ENCODE measurements around the gene TMCC3. TPM values are rescaled to one million over a fixed set of nuclear protein-coding genes. Genes with fewer than 3 reads are reported as not detected.
"Not testable (repeated sequence)": the region's sequence is repeated elsewhere in the genome, so short reads cannot be mapped to it uniquely, and the experiment has no call there.

The TMCC3 gene
- total RNA-seq, 2 experiments from 2014 or later: 1.0 to 1.2 TPM

GRCh38 chr12:94557746-94558295 is 92.5 kb downstream of the TMCC3 start:
- H3K4me3 Mint-ChIP-seq: no peak overlapping the region
- ChIA-PET POLR2A (no interaction called here), CTCF (no interaction called here)
- no peak overlapping the region for H3K27ac Mint-ChIP-seq
- no peaks in the 10 kb centered on the region for H3K36me3 Mint-ChIP-seq (ENCODE audit: low read depth)
- DNase-seq: no peak
- H3K9me3 Mint-ChIP-seq: no peaks in the 10 kb centered on the region
- peaks cover 26% of the 10 kb centered on the region for H3K27me3 Mint-ChIP-seq
- peaks cover 10% of the 10 kb centered on the region for H3K4me1 Mint-ChIP-seq

- Mint-ChIP-seq H3K9me3 (no peaks in the 10 kb centered on the region), H3K36me3 (ENCODE audit: low read depth) (no peaks in the 10 kb centered on the region), H3K4me3 (no peak overlapping the region), H3K27me3 (peaks cover 26% of the 10 kb centered on the region), H3K27ac (no peak overlapping the region), H3K4me1 (peaks cover 5% of the 10 kb centered on the region)
- POLR2A ChIA-PET: no interaction called here
- CTCF ChIA-PET: no interaction called here
- no peak for DNase-seq
These were observed 94.7 kb downstream of the TMCC3 start for GRCh38 chr12:94555687-94556086.

GRCh38 chr12:94553875-94554274 is 96.5 kb downstream of the TMCC3 start:
- no peak for DNase-seq
- peaks cover 14% of the 10 kb centered on the region for H3K27me3 Mint-ChIP-seq
- POLR2A ChIA-PET: no interaction called here
- no peak overlapping the region for H3K27ac Mint-ChIP-seq
- H3K4me1 Mint-ChIP-seq: no peaks in the 10 kb centered on the region
- peaks cover under 1% of the 10 kb centered on the region for H3K9me3 Mint-ChIP-seq
- H3K4me3 Mint-ChIP-seq: no peak overlapping the region
- CTCF ChIA-PET: no interaction called here
- no peaks in the 10 kb centered on the region for H3K36me3 Mint-ChIP-seq (ENCODE audit: low read depth)

GRCh38 chr12:94553130-94553519 is 97.2 kb downstream of the TMCC3 start:
- Mint-ChIP-seq H3K27me3 (peaks cover 10% of the 10 kb centered on the region), H3K27ac (no peak overlapping the region), H3K9me3 (peaks cover 5% of the 10 kb centered on the region), H3K36me3 (ENCODE audit: low read depth) (no peaks in the 10 kb centered on the region), H3K4me3 (no peak overlapping the region), H3K4me1 (no peaks in the 10 kb centered on the region)
- no peak for DNase-seq
- CTCF ChIA-PET: no interaction called here
- POLR2A ChIA-PET: no interaction called here

- H3K27me3 Mint-ChIP-seq: peaks cover 7% of the 10 kb centered on the region
- POLR2A ChIA-PET: no interaction called here
- CTCF ChIA-PET: no interaction called here
- H3K4me3 Mint-ChIP-seq: no peak overlapping the region
- peaks cover 18% of the 10 kb centered on the region for H3K9me3 Mint-ChIP-seq
- no peak overlapping the region for H3K27ac Mint-ChIP-seq
- H3K4me1 Mint-ChIP-seq: no peaks in the 10 kb centered on the region
- no peak for DNase-seq
- H3K36me3 Mint-ChIP-seq (ENCODE audit: low read depth): peaks cover 11% of the 10 kb centered on the region
These were observed 98.5 kb downstream of the TMCC3 start for GRCh38 chr12:94551810-94552209.

GRCh38 chr12:94550964-94551363 is 99.4 kb downstream of the TMCC3 start:
- CTCF ChIA-PET: no interaction called here
- peaks cover 2% of the 10 kb centered on the region for H3K27me3 Mint-ChIP-seq
- POLR2A ChIA-PET: no interaction called here
- H3K4me1 Mint-ChIP-seq: no peaks in the 10 kb centered on the region
- H3K9me3 Mint-ChIP-seq: peaks cover 24% of the 10 kb centered on the region
- H3K36me3 Mint-ChIP-seq (ENCODE audit: low read depth): peaks cover 12% of the 10 kb centered on the region
- H3K27ac Mint-ChIP-seq: no peak overlapping the region
- no peak overlapping the region for H3K4me3 Mint-ChIP-seq
- no peak for DNase-seq

- H3K27me3 Mint-ChIP-seq, POLR2A ChIA-PET, H3K27ac Mint-ChIP-seq, H3K4me1 Mint-ChIP-seq, H3K4me3 Mint-ChIP-seq, DNase-seq: not testable (repeated sequence)
- Mint-ChIP-seq H3K36me3 (ENCODE audit: low read depth) (peaks cover 18% of the 10 kb centered on the region), H3K9me3 (peaks cover 31% of the 10 kb centered on the region)
- CTCF ChIA-PET: interaction anchor here (0.6 kb wide), 1 partner anchor 142 kb away, joined by 4 read pairs; no protein-coding TSS in a partner anchor
These were observed 101.5 kb downstream of the TMCC3 start for GRCh38 chr12:94548833-94549232.

GRCh38 chr12:94545935-94546771 is 104.2 kb downstream of the TMCC3 start:
- Mint-ChIP-seq H3K27ac (no peak overlapping the region), H3K36me3 (ENCODE audit: low read depth) (peaks cover 18% of the 10 kb centered on the region), H3K4me3 (no peak overlapping the region), H3K4me1 (no peaks in the 10 kb centered on the region), H3K27me3 (no peaks in the 10 kb centered on the region), H3K9me3 (peaks cover 31% of the 10 kb centered on the region)
- DNase-seq: no peak
- CTCF ChIA-PET: interaction anchor here (0.7 to 0.8 kb wide), 2 partner anchors 44 to 409 kb away, joined by 3 to 4 read pairs; no protein-coding TSS in a partner anchor
- POLR2A ChIA-PET: no interaction called here

- Mint-ChIP-seq H3K27me3 (no peaks in the 10 kb centered on the region), H3K9me3 (peaks cover 31% of the 10 kb centered on the region), H3K27ac (no peak overlapping the region), H3K4me1 (no peaks in the 10 kb centered on the region), H3K36me3 (ENCODE audit: low read depth) (peaks cover 18% of the 10 kb centered on the region), H3K4me3 (no peak overlapping the region)
- ChIA-PET CTCF (no interaction called here), POLR2A (no interaction called here)
- DNase-seq: no peak
These were observed 106.0 kb downstream of the TMCC3 start for GRCh38 chr12:94544355-94544754.

- Mint-ChIP-seq H3K27ac (no peak overlapping the region), H3K9me3 (no peaks in the 10 kb centered on the region), H3K36me3 (ENCODE audit: low read depth) (no peaks in the 10 kb centered on the region), H3K4me3 (no peak overlapping the region), H3K27me3 (no peaks in the 10 kb centered on the region), H3K4me1 (peaks cover 22% of the 10 kb centered on the region)
- CTCF ChIA-PET: interaction anchor here (1.8 kb wide), 1 partner anchor 404 kb away, joined by 3 read pairs; no protein-coding TSS in a partner anchor
- POLR2A ChIA-PET: no interaction called here
- DNase-seq: no peak
These were observed 112.0 kb downstream of the TMCC3 start for GRCh38 chr12:94538318-94538717.

GRCh38 chr12:94536040-94536965 is 114.1 kb downstream of the TMCC3 start:
- H3K4me3 Mint-ChIP-seq: no peak overlapping the region

GRCh38 chr12:94535510-94535921 is 114.8 kb downstream of the TMCC3 start:
- Mint-ChIP-seq H3K27me3 (no peaks in the 10 kb centered on the region), H3K27ac (no peak overlapping the region), H3K36me3 (ENCODE audit: low read depth) (no peaks in the 10 kb centered on the region), H3K4me3 (no peak overlapping the region), H3K4me1 (peaks cover 29% of the 10 kb centered on the region), H3K9me3 (no peaks in the 10 kb centered on the region)
- ChIA-PET POLR2A (no interaction called here), CTCF (interaction anchor here (1.1 to 1.5 kb wide), 3 partner anchors 228 to 395 kb away, joined by 4 to 5 read pairs (median 4); no protein-coding TSS in a partner anchor)
- no peak for DNase-seq

More at GRCh38 chr12:94536040-94536965, 114.1 kb downstream of the TMCC3 start:
- H3K27ac Mint-ChIP-seq: no peak overlapping the region
- H3K27me3 Mint-ChIP-seq: no peaks in the 10 kb centered on the region
- H3K36me3 Mint-ChIP-seq (ENCODE audit: low read depth): no peaks in the 10 kb centered on the region
- H3K9me3 Mint-ChIP-seq: no peaks in the 10 kb centered on the region
- CTCF ChIA-PET: interaction anchor here (0.7 kb wide), 1 partner anchor 63 kb away, joined by 3 read pairs; no protein-coding TSS in a partner anchor
- POLR2A ChIA-PET: no interaction called here
- H3K4me1 Mint-ChIP-seq: peaks cover 29% of the 10 kb centered on the region
- DNase-seq: no peak
